A673 (cell line): ENCODE data around the gene LCMT1.
"Not testable (repeated sequence)": the region's sequence is repeated elsewhere in the genome, so short reads cannot be mapped to it uniquely, and the experiment has no call there.

ENCODE experiments used
- EZH2 ChIP-seq: fragments of 200-600 bp; sonication (generic); IDR thresholded peaks from 2 replicates; pipeline ENCODE4 v1.6.1; 2017; ENCODE audit warnings: borderline replicate concordance, low read depth, mild to moderate bottlenecking, mixed read lengths, antibody characterized with exemption, low read length; ENCODE audit not compliant: poor library complexity, severe bottlenecking
- TF ChIP-seq, protein P1 (sequence below): fragments of 300-800, 200-600 bp; sonication (generic); conservative IDR thresholded peaks from 2 replicates; pipeline ENCODE4 v1.5.1; 2017; ENCODE audit warnings: low read depth, mild to moderate bottlenecking, antibody characterized with exemption, low read length, moderate library complexity, mixed read lengths

DNA sequence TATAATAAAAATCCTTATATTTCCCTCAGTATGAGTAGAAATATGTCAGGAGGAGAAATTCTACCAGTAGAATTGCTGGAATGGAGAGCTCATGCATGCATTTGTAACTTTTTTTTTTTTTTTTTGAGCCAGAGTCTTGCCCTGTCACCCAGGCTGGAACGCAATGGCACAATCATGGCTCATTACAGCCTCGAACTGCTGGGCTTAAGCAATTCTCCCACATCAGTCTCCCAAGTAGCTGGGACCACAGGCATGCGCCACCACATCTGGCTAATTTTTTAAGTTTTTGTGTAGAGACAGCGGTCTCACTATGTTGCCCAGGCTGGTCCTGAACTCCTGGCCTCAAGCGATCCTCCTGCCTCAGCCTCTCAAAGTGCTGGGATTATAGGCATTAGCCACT lies 21.2 kb downstream of the LCMT1 start:
- TF ChIP-seq EZH2 = not testable (repeated sequence)
- TF ChIP-seq, protein P1, sequence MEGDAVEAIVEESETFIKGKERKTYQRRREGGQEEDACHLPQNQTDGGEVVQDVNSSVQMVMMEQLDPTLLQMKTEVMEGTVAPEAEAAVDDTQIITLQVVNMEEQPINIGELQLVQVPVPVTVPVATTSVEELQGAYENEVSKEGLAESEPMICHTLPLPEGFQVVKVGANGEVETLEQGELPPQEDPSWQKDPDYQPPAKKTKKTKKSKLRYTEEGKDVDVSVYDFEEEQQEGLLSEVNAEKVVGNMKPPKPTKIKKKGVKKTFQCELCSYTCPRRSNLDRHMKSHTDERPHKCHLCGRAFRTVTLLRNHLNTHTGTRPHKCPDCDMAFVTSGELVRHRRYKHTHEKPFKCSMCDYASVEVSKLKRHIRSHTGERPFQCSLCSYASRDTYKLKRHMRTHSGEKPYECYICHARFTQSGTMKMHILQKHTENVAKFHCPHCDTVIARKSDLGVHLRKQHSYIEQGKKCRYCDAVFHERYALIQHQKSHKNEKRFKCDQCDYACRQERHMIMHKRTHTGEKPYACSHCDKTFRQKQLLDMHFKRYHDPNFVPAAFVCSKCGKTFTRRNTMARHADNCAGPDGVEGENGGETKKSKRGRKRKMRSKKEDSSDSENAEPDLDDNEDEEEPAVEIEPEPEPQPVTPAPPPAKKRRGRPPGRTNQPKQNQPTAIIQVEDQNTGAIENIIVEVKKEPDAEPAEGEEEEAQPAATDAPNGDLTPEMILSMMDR = not testable (repeated sequence)
